ENCODE measurements around the gene ITGB8. TPM values are rescaled to one million over a fixed set of nuclear protein-coding genes. Genes with fewer than 3 reads are reported as not detected.

The ITGB8 gene

Small RNA genes lying within 50 kb of the gene (small RNA-seq; reads per million reads assigned to genes)
- gene RF00275 (ENCODE audit: insufficient read depth), result not detected

Data from neuronal stem cell (in vitro differentiated cells).